ENCODE measurements around the gene PRKCH. TPM values are rescaled to one million over a fixed set of nuclear protein-coding genes. Genes with fewer than 3 reads are reported as not detected.

PRKCH gene
- total RNA-seq, 1 experiment from 2014 or later = 5.2 TPM

GRCh38 chr14:61364243-61364642 lies 42.9 kb downstream of the PRKCH start:
- H2AFZ ChIP-seq (ENCODE audit: low read length) = no peak overlapping the region
- Mint-ChIP-seq H3K4me1 (peaks cover 7 to 9% of the 10 kb centered on the region in 2 experiments), H3K36me3 (ENCODE audit: insufficient read depth in 1 of 3, low read depth in 3 of 3) (no peaks in the 10 kb centered on the region), H3K4me3 (no peak overlapping the region), H3K9me3 (no peaks in the 10 kb centered on the region), H3K27ac (no peak overlapping the region), H3K27me3 (ENCODE audit: low read depth) (no peaks in the 10 kb centered on the region)
- H3K14ac ChIP-seq (ENCODE audit: insufficient read depth, low read length) = no peak overlapping the region
- no peak overlapping the region for H3K9ac ChIP-seq (ENCODE audit: extremely low read depth, insufficient read length, low read length)
- H2BK5ac ChIP-seq (ENCODE audit: insufficient read length, low read length) = no peak overlapping the region
- H3K4ac ChIP-seq (ENCODE audit: low read depth, low read length) = no peak overlapping the region
- no CpG with 5 or more reads among the region's 2 CpGs for WGBS (ENCODE audit: extremely low coverage, insufficient read length, low lambda C conversion rate)
- no peaks in the 10 kb centered on the region for H4K20me1 ChIP-seq (ENCODE audit: control insufficient read depth, insufficient read depth, insufficient read length)
- H3T11ph ChIP-seq (ENCODE audit: low read length) = no peak overlapping the region
- no peak overlapping the region for H4K91ac ChIP-seq (ENCODE audit: insufficient read length, low read depth, low read length)
- H4K5ac ChIP-seq (ENCODE audit: insufficient read length, low read depth, low read length) = no peak overlapping the region
- H2BK15ac ChIP-seq (ENCODE audit: low read depth, low read length) = no peak overlapping the region
- H2BK20ac ChIP-seq (ENCODE audit: low read depth, low read length, poor library complexity, severe bottlenecking) = no peak overlapping the region
- H3K9me3 ChIP-seq (ENCODE audit: control insufficient read depth, low read depth, low read length) = no peaks in the 10 kb centered on the region
- no peaks in the 10 kb centered on the region for H3K79me1 ChIP-seq (ENCODE audit: insufficient read depth, low read depth, low read length, poor library complexity, severe bottlenecking)
- no peak overlapping the region for H3K18ac ChIP-seq (ENCODE audit: insufficient read length, low read depth, low read length)
- H3K4me1 ChIP-seq (ENCODE audit: insufficient read depth, low read length) = peaks cover 3% of the 10 kb centered on the region; the same call in 1 of the 2 replicates
- no peaks in the 10 kb centered on the region for H3K27me3 ChIP-seq (ENCODE audit: insufficient read depth, low read length)
- no peak for TF ChIP-seq CTCF (conservative IDR thresholded peaks at IDR 0.05)
- no peak overlapping the region for H3K4me2 ChIP-seq (ENCODE audit: insufficient read depth, insufficient read length, low read length)
- H4K8ac ChIP-seq (replicated peaks; ENCODE audit: insufficient read length, low read depth, low read length) = no peak overlapping the region
- H3K56ac ChIP-seq (ENCODE audit: insufficient read length, low read depth, low read length) = no peak overlapping the region
- no peak for DNase-seq
- H3K27ac ChIP-seq (ENCODE audit: insufficient read length, low read depth, low read length) = no peak overlapping the region
- no peak overlapping the region for H3K23ac ChIP-seq (ENCODE audit: insufficient read length, low read depth, low read length)
- H3K23me2 ChIP-seq (ENCODE audit: insufficient read length, low read depth, low read length, poor library complexity, severe bottlenecking) = no peaks in the 10 kb centered on the region
- H2BK12ac ChIP-seq (ENCODE audit: insufficient read length, low read depth, low read length) = no peak overlapping the region
- H2BK120ac ChIP-seq (ENCODE audit: low read depth, low read length, poor library complexity, severe bottlenecking) = no peak overlapping the region
- no peaks in the 10 kb centered on the region for H3K79me2 ChIP-seq (ENCODE audit: insufficient read depth, low read length)
- no peak overlapping the region for H2AK5ac ChIP-seq (ENCODE audit: insufficient read length, low read length)
